Left ventricle myocardium inferior (tissue), 1 donor: Measurements from ENCODE around the gene P2RX2. TPM values are rescaled to one million over a fixed set of nuclear protein-coding genes. Genes with fewer than 3 reads are reported as not detected.

Source experiments
- DNase-seq: peaks from one replicate; pipeline ENCODE4 v3.0.0-alpha.2; 2020
- H3K27ac ChIP-seq: fragments of 200-600 bp; replicated peaks from 2 replicates; pipeline ENCODE4 v1.8.0; 2021
- H3K27me3 ChIP-seq: fragments of 200-600 bp; 2 replicates; pipeline ENCODE4 v1.8.0; 2021; ENCODE audit warnings: low read depth
- H3K36me3 ChIP-seq: fragments of 200-600 bp; 2 replicates; pipeline ENCODE4 v1.8.0; 2021
- H3K4me1 ChIP-seq: fragments of 200-600 bp; 2 replicates; pipeline ENCODE4 v1.8.0; 2021
- H3K4me3 ChIP-seq: fragments of 200-600 bp; 2 replicates; pipeline ENCODE4 v1.8.0; 2021; ENCODE audit warnings: mild to moderate bottlenecking, moderate library complexity
- H3K9me3 ChIP-seq: fragments of 200-600 bp; replicated peaks from 2 replicates; pipeline ENCODE4 v1.8.0; 2021
- intact Hi-C: fragments of 100-400 bp; cut with micrococcal nuclease; formaldehyde crosslinking; loops from one replicate; pipeline ENCODE4 v1.11.0; 2022
- total RNA-seq: library from RNA; stranded (reverse); fragmentation: NEBNext Ultra II Directional; extraction: Animal tissue kit (Norgen Biotek cat#: 25700); gene quantifications from one replicate; pipeline ENCODE4 v1.2.1, GENCODE V29; 2021
- TF ChIP-seq, protein P1 (sequence below): fragments of 200-600 bp; IDR thresholded peaks from 2 replicates; pipeline ENCODE4 v1.8.0; 2021; ENCODE audit warnings: antibody characterized with exemption, mild to moderate bottlenecking, borderline replicate concordance
- donor health status: DM: no; HTN: yes; CAD: no; lungs with severe emphysema.

The P2RX2 gene
- total RNA-seq, 1 donor from 2014 or later = not detected

DNA sequence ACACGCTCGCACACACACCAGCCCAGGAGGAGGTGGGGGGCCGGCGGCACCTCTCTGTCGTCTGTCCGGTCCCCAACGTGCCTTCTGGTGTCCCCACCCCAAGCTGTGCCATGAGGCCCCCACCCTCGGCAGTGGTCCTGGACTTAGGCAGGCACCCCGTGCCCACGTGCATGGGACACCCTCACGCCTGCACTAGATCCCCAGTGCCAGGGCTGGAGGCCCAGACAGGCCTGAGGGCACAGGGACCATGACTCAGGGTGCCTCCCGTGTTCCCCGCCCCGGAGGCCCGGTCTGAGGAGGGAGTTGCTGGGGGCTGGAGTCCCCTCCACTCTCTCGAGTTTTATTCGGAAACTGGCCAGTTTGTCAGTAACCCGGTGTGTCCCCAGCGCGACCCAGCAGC lies 47.0 kb upstream of the P2RX2 start:
- H3K36me3 ChIP-seq = peaks cover 66% of the 10 kb centered on the region
- H3K27me3 ChIP-seq = no peaks in the 10 kb centered on the region
- no peaks in the 10 kb centered on the region for H3K9me3 ChIP-seq
- DNase-seq = no peak
- no peak overlapping the region for H3K27ac ChIP-seq
- intact Hi-C loops = no loop called here
- TF ChIP-seq, protein P1, sequence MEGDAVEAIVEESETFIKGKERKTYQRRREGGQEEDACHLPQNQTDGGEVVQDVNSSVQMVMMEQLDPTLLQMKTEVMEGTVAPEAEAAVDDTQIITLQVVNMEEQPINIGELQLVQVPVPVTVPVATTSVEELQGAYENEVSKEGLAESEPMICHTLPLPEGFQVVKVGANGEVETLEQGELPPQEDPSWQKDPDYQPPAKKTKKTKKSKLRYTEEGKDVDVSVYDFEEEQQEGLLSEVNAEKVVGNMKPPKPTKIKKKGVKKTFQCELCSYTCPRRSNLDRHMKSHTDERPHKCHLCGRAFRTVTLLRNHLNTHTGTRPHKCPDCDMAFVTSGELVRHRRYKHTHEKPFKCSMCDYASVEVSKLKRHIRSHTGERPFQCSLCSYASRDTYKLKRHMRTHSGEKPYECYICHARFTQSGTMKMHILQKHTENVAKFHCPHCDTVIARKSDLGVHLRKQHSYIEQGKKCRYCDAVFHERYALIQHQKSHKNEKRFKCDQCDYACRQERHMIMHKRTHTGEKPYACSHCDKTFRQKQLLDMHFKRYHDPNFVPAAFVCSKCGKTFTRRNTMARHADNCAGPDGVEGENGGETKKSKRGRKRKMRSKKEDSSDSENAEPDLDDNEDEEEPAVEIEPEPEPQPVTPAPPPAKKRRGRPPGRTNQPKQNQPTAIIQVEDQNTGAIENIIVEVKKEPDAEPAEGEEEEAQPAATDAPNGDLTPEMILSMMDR = no peak
- H3K4me1 ChIP-seq = no peaks in the 10 kb centered on the region
- no peak overlapping the region for H3K4me3 ChIP-seq

DNA sequence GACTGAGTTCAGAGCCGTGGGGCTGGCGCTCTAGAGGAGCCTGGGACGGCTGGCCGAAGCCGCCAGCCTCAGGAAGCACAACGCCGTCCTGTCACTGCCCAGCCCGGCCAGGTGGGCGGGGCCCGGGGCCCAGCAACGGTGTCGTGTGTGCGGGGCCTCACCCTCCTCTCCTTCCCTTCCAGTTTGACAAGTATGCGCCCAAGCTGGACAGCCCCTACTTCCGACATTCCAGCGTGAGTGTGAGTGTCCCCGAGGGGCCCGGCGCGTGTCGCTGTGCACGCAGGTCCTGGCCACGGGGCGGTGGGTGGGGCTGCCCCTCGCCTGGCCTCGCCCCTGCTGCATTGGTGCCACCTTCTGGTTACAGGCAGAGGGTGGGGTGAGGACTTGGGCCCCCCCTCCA lies 46.5 kb upstream of the P2RX2 start:
- TF ChIP-seq, protein P1 = no peak
- Histone ChIP-seq H3K36me3 (peaks cover 69% of the 10 kb centered on the region), H3K9me3 (no peaks in the 10 kb centered on the region), H3K27ac (no peak overlapping the region), H3K27me3 (no peaks in the 10 kb centered on the region), H3K4me1 (no peaks in the 10 kb centered on the region), H3K4me3 (no peak overlapping the region)
- DNase-seq = no peak
- intact Hi-C loops = no loop called here

DNA sequence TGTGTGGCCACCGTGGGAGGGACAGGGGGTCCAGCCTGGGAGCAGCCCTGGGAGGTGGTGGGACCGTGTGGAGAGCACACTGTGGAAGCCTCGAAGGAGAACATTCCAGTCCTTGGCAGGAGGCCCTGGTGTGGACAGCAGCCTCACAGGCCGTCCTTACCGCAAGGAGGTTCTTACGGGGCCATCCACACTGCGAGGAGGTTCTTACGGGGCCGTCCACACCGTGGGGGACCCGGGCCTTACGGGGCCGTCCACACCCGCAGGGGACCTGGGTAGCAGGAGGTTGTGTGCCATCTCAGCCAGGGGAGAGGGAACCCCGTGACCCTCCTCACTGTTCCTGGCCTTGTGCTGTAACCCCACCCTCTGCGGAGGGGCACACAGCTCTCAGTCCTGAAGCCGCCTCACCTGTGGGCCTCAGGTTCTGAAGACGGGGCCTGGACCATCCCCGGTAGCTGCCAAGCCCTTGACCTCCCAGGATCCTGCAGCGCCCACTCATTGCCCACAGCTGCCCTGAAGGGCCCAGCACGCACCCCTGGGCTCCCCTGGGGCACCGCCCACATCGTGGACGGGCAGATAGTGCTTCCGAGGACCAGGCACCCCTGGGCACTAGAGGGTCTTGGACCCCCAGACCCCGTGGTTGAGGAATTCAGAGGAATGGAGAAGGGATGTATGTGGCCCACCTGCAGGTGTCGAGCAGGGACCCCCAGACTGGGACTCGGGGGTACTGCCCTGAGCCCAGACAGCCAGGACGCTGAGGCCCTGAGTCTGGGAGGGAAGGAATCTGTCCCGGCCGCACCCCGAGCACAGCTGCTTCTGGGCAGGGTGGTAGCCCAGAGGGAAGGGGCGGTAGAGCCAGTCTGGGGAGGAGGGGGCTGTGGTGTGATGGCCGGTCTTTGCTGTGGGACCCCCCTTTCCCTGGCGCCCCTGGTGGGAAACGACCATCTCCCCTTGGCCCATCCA lies 45.5 kb upstream of the P2RX2 start:
- DNase-seq = no peak
- H3K4me3 ChIP-seq = no peak overlapping the region
- TF ChIP-seq, protein P1 = no peak
- no peaks in the 10 kb centered on the region for H3K9me3 ChIP-seq
- no peaks in the 10 kb centered on the region for H3K4me1 ChIP-seq
- no peak overlapping the region for H3K27ac ChIP-seq
- intact Hi-C loops = no loop called here
- peaks cover 71% of the 10 kb centered on the region for H3K36me3 ChIP-seq
- no peaks in the 10 kb centered on the region for H3K27me3 ChIP-seq

DNA sequence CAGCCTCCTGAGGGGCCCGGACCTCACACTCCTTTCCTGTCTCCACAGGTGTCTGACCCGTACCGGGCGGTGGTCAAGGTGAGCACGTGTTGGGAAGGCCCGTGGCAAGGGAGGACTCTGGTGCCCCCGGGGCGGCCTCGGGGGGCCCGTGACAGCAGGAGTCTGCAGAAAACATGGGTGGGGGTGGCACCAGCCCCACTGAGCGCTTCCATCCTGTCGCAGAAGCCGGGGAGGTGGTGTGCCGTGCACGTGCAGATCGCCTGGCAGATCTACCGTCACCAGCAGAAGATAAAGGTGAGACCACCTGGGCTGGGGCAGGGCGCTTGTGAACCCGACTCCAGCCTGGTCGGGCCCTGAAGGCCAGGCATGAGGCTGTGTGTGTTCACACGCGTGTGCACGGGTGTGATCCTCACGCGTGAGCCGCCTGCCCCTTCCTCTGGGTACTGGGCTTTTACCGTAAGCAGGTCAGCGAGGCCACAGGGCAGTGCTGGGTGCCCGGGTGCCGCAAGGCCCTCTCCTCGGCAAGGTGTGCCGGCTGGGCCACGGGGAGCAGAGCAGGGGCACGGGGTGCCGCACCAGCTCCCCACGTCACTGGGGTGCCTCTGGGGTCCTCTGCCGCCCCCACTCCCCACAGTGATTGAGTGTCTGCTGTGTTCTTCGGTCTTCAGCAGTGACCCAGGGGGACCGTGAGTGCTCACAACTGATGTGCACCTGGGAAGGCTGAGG lies 44.1 kb upstream of the P2RX2 start:
- intact Hi-C loops = no loop called here
- H3K27me3 ChIP-seq = no peaks in the 10 kb centered on the region
- H3K27ac ChIP-seq = no peak overlapping the region
- no peaks in the 10 kb centered on the region for H3K4me1 ChIP-seq
- TF ChIP-seq, protein P1 = no peak
- peaks cover 80% of the 10 kb centered on the region for H3K36me3 ChIP-seq
- H3K4me3 ChIP-seq = no peak overlapping the region
- DNase-seq = no peak
- H3K9me3 ChIP-seq = no peaks in the 10 kb centered on the region

DNA sequence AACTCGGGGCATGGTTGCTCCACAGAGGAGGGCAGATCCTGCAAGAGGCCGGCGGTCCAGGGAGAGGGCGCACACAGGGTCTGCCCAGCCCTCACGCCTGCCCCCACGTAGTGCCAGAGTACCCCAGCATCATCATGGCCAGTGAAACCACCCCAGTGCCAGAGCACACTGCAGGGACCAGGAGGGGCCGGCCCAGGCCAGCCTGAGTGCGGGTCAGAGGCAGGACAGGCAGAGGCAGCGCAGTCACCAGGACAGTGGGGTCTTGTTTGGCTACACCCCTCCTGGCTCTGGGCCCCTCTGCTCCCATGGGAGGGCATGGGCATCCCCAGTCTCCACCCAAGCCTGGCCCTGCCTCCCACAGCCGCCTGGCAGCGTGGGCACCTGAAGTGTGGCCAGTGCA lies 42.9 kb upstream of the P2RX2 start:
- no peak for DNase-seq
- H3K4me1 ChIP-seq = no peaks in the 10 kb centered on the region
- H3K27ac ChIP-seq = no peak overlapping the region
- intact Hi-C loops = no loop called here
- H3K4me3 ChIP-seq = no peak overlapping the region
- no peaks in the 10 kb centered on the region for H3K9me3 ChIP-seq
- TF ChIP-seq, protein P1 = no peak
- no peaks in the 10 kb centered on the region for H3K27me3 ChIP-seq
- H3K36me3 ChIP-seq = peaks cover 84% of the 10 kb centered on the region
